Endothelial cell of umbilical vein (primary cell): Measurements from ENCODE around the gene EPHA4. TPM values are rescaled to one million over a fixed set of nuclear protein-coding genes. Genes with fewer than 3 reads are reported as not detected.

Experiments used
- BruUV-seq: library from RNA; stranded (reverse); fragments of 400-500 nt; replicated peaks from 2 replicates; lab custom pipeline; 2021; lab: Mats Ljungman, UMichigan
- CTCF ChIA-PET: fragments of 300-600, 350-600 bp; sonication (Branson Sonifier 250); formaldehyde crosslinking; loops from one replicate; lab custom pipeline; 2021; ENCODE audit warnings: antibody characterized with exemption, inconsistent platforms; lab: Charles Lee
- POLR2A ChIA-PET: fragments of 300-600, 350-600 bp; sonication (Branson Sonifier 250); formaldehyde crosslinking; loops from one replicate; lab custom pipeline; 2021; ENCODE audit warnings: antibody characterized with exemption, inconsistent platforms; lab: Charles Lee
- DNase-seq: peaks from one replicate; pipeline ENCODE4 v3.0.0-alpha.2; 2011; ENCODE audit warnings: low read depth, low spot score
- FAIRE-seq: peaks from 2 replicates; lab custom pipeline; 2011; peaks lifted over from hg19 to GRCh38; lab: Jason Lieb, UNC
- H2AFZ ChIP-seq: 2 replicates; pipeline ENCODE4 v1.6.0; 2012; ENCODE audit warnings: low read depth, low read length, control low read depth, inconsistent platforms
- H3K27ac ChIP-seq: 2 replicates; pipeline ENCODE4 v1.5.1; 2011; ENCODE audit warnings: low read depth, mild to moderate bottlenecking, control low read depth, low read length, moderate library complexity; ENCODE audit not compliant: insufficient read depth
- H3K27me3 ChIP-seq, 2 experiments: 2 replicates each; pipeline versions ENCODE4 v1.6.0 to v1.6.1; 2011; ENCODE audit warnings: low read length in 2 of 2, mixed read lengths in 1 of 2; ENCODE audit not compliant: control insufficient read depth in 2 of 2, insufficient read depth in 2 of 2
- H3K36me3 ChIP-seq, 2 experiments: 2 replicates in 1 of 2; 3 replicates in 1 of 2; pipeline ENCODE4 v1.5.1; 2011; ENCODE audit warnings: low read length in 2 of 2, mild to moderate bottlenecking in 1 of 2, moderate library complexity in 1 of 2; ENCODE audit not compliant: control insufficient read depth in 2 of 2, insufficient read depth in 2 of 2; ENCODE audit errors: extremely low read depth in 1 of 2
- H3K4me1 ChIP-seq: 3 replicates; pipeline ENCODE4 v1.5.1; 2011; ENCODE audit warnings: mild to moderate bottlenecking, low read length; ENCODE audit not compliant: control insufficient read depth, insufficient read depth; ENCODE audit errors: extremely low read depth
- H3K4me2 ChIP-seq: 2 replicates; pipeline ENCODE4 v1.6.1; 2011; ENCODE audit warnings: low read length, control low read depth, mixed read lengths; ENCODE audit not compliant: insufficient read depth
- H3K4me3 ChIP-seq, 3 experiments: fragments of 200-600 bp in 1 of 3; sonication (generic), shearing (Covaris generic) in 1 of 3; replicated peaks in 1 of 3; 2 replicates each; pipeline ENCODE4 v1.5.1; 2011 to 2016; ENCODE audit warnings: control low read depth in 3 of 3, low read length in 3 of 3, mild to moderate bottlenecking in 2 of 3, inconsistent platforms in 1 of 3, low read depth in 1 of 3, moderate library complexity in 1 of 3; ENCODE audit not compliant: insufficient read depth in 1 of 3
- H3K79me2 ChIP-seq: 2 replicates; pipeline ENCODE4 v1.6.0; 2012; ENCODE audit warnings: low read length, inconsistent platforms; ENCODE audit not compliant: control insufficient read depth, insufficient read depth
- H3K9ac ChIP-seq: replicated peaks from 2 replicates; pipeline ENCODE3; 2011; ENCODE audit warnings: low read length, control low read depth; ENCODE audit not compliant: insufficient read depth; ENCODE audit errors: extremely low read depth
- H3K9me1 ChIP-seq: replicated peaks from 3 replicates; pipeline ENCODE4 v1.6.0; 2011; ENCODE audit warnings: mild to moderate bottlenecking, low read length; ENCODE audit not compliant: control insufficient read depth, insufficient read depth; ENCODE audit errors: extremely low read depth
- H3K9me3 ChIP-seq: replicated peaks from 2 replicates; pipeline ENCODE4 v1.5.1; 2012; ENCODE audit warnings: low read length, inconsistent platforms; ENCODE audit not compliant: control insufficient read depth, insufficient read depth
- H4K20me1 ChIP-seq: replicated peaks from 2 replicates; pipeline ENCODE3; 2011; ENCODE audit warnings: mild to moderate bottlenecking, low read length; ENCODE audit not compliant: control insufficient read depth, insufficient read depth; ENCODE audit errors: extremely low read depth
- EZH2 ChIP-seq: IDR thresholded peaks from 2 replicates; pipeline ENCODE4 v1.6.1; 2012; ENCODE audit warnings: borderline replicate concordance, low read depth, mild to moderate bottlenecking, moderate library complexity, low read length, inconsistent platforms; ENCODE audit not compliant: severe bottlenecking
- FOS ChIP-seq: IDR thresholded peaks from 2 replicates; pipeline ENCODE4 v1.6.1; 2011; ENCODE audit warnings: mild to moderate bottlenecking, low read length, moderate library complexity, borderline replicate concordance; ENCODE audit not compliant: insufficient read depth
- GATA2 ChIP-seq: IDR thresholded peaks from 2 replicates; pipeline ENCODE4 v1.7.0; 2011; ENCODE audit warnings: low read depth, mild to moderate bottlenecking, moderate library complexity, mixed read lengths, low read length; ENCODE audit not compliant: insufficient read length, insufficient read depth
- JUN ChIP-seq: IDR thresholded peaks from 2 replicates; pipeline ENCODE4 v1.6.1; 2011; ENCODE audit warnings: borderline replicate concordance, low read depth; ENCODE audit not compliant: insufficient read length, insufficient read depth
- MYC ChIP-seq: IDR thresholded peaks from one replicate; pipeline ENCODE4 v1.6.1; 2011; ENCODE audit warnings: mild to moderate bottlenecking, low read depth, low read length
- POLR2A ChIP-seq: IDR thresholded peaks from 2 replicates; pipeline ENCODE4 v1.6.1; 2012; ENCODE audit warnings: low read depth, mild to moderate bottlenecking, control low read depth, low read length
- POLR2AphosphoS5 ChIP-seq: IDR thresholded peaks from 2 replicates; pipeline ENCODE4 v1.6.1; 2012; ENCODE audit warnings: low read depth, mild to moderate bottlenecking, control low read depth, low read length, moderate library complexity; ENCODE audit not compliant: insufficient read depth
- dilution Hi-C: fragments of 300-500 bp; cut with MboI; formaldehyde crosslinking; loops from one replicate; pipeline ENCODE4 v1.15.0; 2019; ENCODE audit warnings: low sequenced_read_pairs; ENCODE audit not compliant: extremely low pct_ligation_motif_present
- intact Hi-C: fragments of 100-400 bp; cut with micrococcal nuclease; formaldehyde crosslinking; loops from one replicate; pipeline ENCODE4 v1.10.0; 2022
- polyA plus RNA-seq, 4 experiments: library from polyadenylated mRNA; depleted of rRNA in 3 of 4; stranded (reverse) in 3 of 4; unstranded in 1 of 4; fragments of >200 nt; gene quantifications; 2 replicates each; pipeline versions ENCODE4 v1.2.1 to v1.2.3, GENCODE V29; 2011 to 2012; ENCODE audit warnings: missing spikeins in 1 of 4
- total RNA-seq: library from RNA; stranded (reverse); gene quantifications from 2 replicates; pipeline ENCODE4 v1.2.3, GENCODE V29; 2021
- TF ChIP-seq, protein P1 (sequence below): IDR thresholded peaks from 2 replicates; pipeline ENCODE4 v1.6.1; 2011; ENCODE audit not compliant: insufficient read depth, insufficient read length
- TF ChIP-seq, protein P2 (sequence below), 2 donors: IDR thresholded peaks; 1 replicate in 1 of 2; 2 replicates in 1 of 2; pipeline ENCODE4 v1.5.1; 2011; ENCODE audit warnings: low read length in 2 of 2, mild to moderate bottlenecking in 2 of 2, moderate library complexity in 2 of 2, control low read depth in 1 of 2, inconsistent platforms in 1 of 2, low read depth in 1 of 2; ENCODE audit not compliant: insufficient read depth in 1 of 2; ENCODE audit errors: extremely low read depth in 1 of 2

The EPHA4 gene
- total and polyA plus RNA-seq, 2 donors (not counting 3 experiments of a cell fraction or from before 2014, with no cell fraction given): 11.9 to 19.8 TPM

- POLR2A ChIA-PET: no interaction called here
- CTCF ChIA-PET: interaction anchor here (1.7 kb wide), 1 partner anchor 10 kb away, joined by 5 read pairs; no protein-coding TSS in a partner anchor
- Histone ChIP-seq H3K27me3 (no peaks in the 10 kb centered on the region), H4K20me1 (no peaks in the 10 kb centered on the region), H3K4me2 (no peak overlapping the region), H3K36me3 (no peaks in the 10 kb centered on the region), H3K9me1 (no peaks in the 10 kb centered on the region), H3K9me3 (no peaks in the 10 kb centered on the region), H3K79me2 (peaks cover 11% of the 10 kb centered on the region), H3K4me1 (no peaks in the 10 kb centered on the region), H3K9ac (no peak overlapping the region), H3K27ac (no peak overlapping the region), H2AFZ (no peak overlapping the region), H3K4me3 (no peak overlapping the region)
- dilution Hi-C loops (no loop called here), intact Hi-C loops (no loop called here)
- DNase-seq (no peak), FAIRE-seq (no peak)
- BruUV-seq: no TSS peak
- TF ChIP-seq, protein P1, sequence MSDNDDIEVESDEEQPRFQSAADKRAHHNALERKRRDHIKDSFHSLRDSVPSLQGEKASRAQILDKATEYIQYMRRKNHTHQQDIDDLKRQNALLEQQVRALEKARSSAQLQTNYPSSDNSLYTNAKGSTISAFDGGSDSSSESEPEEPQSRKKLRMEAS: no peak
- TF ChIP-seq FOS: no peak
- TF ChIP-seq, protein P2, sequence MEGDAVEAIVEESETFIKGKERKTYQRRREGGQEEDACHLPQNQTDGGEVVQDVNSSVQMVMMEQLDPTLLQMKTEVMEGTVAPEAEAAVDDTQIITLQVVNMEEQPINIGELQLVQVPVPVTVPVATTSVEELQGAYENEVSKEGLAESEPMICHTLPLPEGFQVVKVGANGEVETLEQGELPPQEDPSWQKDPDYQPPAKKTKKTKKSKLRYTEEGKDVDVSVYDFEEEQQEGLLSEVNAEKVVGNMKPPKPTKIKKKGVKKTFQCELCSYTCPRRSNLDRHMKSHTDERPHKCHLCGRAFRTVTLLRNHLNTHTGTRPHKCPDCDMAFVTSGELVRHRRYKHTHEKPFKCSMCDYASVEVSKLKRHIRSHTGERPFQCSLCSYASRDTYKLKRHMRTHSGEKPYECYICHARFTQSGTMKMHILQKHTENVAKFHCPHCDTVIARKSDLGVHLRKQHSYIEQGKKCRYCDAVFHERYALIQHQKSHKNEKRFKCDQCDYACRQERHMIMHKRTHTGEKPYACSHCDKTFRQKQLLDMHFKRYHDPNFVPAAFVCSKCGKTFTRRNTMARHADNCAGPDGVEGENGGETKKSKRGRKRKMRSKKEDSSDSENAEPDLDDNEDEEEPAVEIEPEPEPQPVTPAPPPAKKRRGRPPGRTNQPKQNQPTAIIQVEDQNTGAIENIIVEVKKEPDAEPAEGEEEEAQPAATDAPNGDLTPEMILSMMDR (IDR thresholded peaks at IDR 0.05; ENCODE audit: extremely low read depth in 1 of 2, insufficient read depth in 1 of 2, low read depth in 1 of 2, low read length in 2 of 2): no peak
- TF ChIP-seq POLR2AphosphoS5: no peak
- TF ChIP-seq GATA2: no peak
- TF ChIP-seq EZH2: no peak
- TF ChIP-seq JUN: no peak
- no peak for TF ChIP-seq MYC
- TF ChIP-seq POLR2A: no peak
These were observed 8.7 kb downstream of the EPHA4 start for GRCh38 chr2:221563270-221563985.
